ENCODE results near the gene KCNRG. TPM values are rescaled to one million over a fixed set of nuclear protein-coding genes. Genes with fewer than 3 reads are reported as not detected.
A peak's percentile ranks its signal among the peaks of the same experiment; 100 is the strongest.

KCNRG gene
- total RNA-seq, 2 donors from 2014 or later, result 0.23 to 0.31 TPM

DNA sequence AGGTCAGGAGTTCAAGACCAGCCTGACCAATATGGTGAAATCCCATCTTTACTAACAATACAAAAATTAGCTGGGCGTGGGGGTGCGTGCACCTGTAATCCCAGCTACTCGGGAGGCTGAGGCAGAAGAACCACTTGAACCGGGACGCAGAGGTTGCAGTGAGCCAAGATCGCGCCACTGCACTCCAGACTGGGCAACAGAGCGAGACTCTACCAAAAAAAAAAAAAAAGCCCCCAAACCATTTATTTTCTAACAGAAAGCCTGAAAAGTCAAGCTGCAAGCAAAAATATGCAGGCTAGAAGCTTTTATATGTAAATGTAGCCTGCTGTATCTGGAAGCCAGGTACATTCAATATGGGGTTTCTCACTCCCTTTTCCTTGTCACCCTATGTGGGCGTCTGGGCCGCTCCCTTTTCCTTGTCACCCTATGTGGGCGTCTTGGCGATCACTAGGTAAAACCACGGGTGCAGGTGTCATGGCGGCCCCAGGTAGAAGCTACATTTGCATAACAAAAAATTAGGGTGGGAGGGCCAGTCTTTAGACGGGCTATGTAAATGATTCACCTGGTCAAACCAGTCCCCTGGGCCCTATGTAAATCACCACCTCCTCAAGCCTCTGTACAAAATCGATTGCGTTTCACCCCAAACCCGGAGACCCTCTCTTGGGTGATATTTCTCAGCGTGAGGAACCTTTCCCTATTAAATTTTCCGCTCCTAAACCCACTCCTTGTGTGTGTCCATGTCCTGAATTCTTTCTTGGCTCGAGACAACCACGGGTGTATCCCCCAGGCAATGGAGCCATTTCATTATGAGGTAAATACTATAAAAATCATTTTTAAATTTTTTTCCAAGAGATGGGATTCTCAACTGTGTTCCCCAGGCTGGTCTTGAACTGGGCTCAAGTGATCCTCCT, 16.3 kb upstream of the KCNRG start:
- no peak for DNase-seq (ENCODE audit: low spot score in 2 of 2)
- ATAC-seq, result no peak
- Mint-ChIP-seq H3K27ac (no peak overlapping the region), H3K36me3 (peaks cover 17 to 20% of the 10 kb centered on the region in 2 donors), H3K9me3 (no peaks in the 10 kb centered on the region)

DNA sequence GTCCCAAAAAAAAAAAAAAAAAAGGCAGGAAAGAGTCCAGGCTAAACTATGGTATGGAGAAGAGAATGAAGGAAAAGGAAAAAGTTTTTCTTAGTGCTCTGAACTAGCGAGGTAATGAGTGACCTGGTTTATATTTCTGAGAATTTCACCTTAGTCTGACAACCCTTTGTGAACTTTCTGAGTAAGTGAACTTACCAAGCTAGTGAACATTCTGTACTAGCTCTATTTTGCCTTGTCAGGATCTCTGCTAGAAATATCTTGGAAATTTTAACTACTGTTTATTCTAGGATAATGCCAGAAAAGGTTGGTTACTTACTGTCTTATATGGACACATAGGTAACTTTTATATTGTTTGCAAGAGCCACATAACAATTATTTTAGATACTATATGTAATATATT, 14.0 kb upstream of the KCNRG start:
- no peak for DNase-seq (ENCODE audit: low spot score in 2 of 2)
- no peak overlapping the region for H3K27ac Mint-ChIP-seq
- H3K36me3 Mint-ChIP-seq, result peaks cover 24 to 38% of the 10 kb centered on the region in 2 donors
- ATAC-seq, result no peak
- H3K9me3 Mint-ChIP-seq, result no peaks in the 10 kb centered on the region

- Mint-ChIP-seq H3K36me3 (peaks cover 17 to 47% of the 10 kb centered on the region in 2 donors), H3K27ac (no peak overlapping the region), H3K9me3 (no peaks in the 10 kb centered on the region)
- DNase-seq (ENCODE audit: low spot score in 2 of 2), result no peak
- no peak for ATAC-seq
Measured at GRCh38 chr13:50006426-50007135, 8.7 kb upstream of the KCNRG start.

GRCh38 chr13:50011461-50011860, 3.8 kb upstream of the KCNRG start:
- no peaks in the 10 kb centered on the region for H3K9me3 Mint-ChIP-seq
- H3K27ac Mint-ChIP-seq, result no peak overlapping the region
- ATAC-seq, result no peak
- peaks cover 16 to 64% of the 10 kb centered on the region in 2 donors for H3K36me3 Mint-ChIP-seq
- DNase-seq (ENCODE audit: low spot score in 2 of 2), result no peak

- no peak for ATAC-seq
- H3K36me3 Mint-ChIP-seq, result peaks cover 16 to 62% of the 10 kb centered on the region in 2 donors
- no peak overlapping the region for H3K27ac Mint-ChIP-seq
- H3K9me3 Mint-ChIP-seq, result no peaks in the 10 kb centered on the region
- no peak for DNase-seq (ENCODE audit: low spot score in 2 of 2)
Measured at GRCh38 chr13:50012396-50013169, 2.7 kb upstream of the KCNRG start.

- DNase-seq (ENCODE audit: low spot score in 2 of 2), result no peak
- Mint-ChIP-seq H3K9me3 (peaks cover 0 to 3% of the 10 kb centered on the region in 2 donors), H3K27ac (no peak overlapping the region), H3K36me3 (peaks cover 21 to 65% of the 10 kb centered on the region in 2 donors)
- ATAC-seq, result no peak
Measured at GRCh38 chr13:50014386-50014785, 858 bp upstream of the KCNRG start.

GRCh38 chr13:50015750-50016149, 506 bp downstream of the KCNRG start:
- no peak for ATAC-seq
- peaks cover 0 to 3% of the 10 kb centered on the region in 2 donors for H3K9me3 Mint-ChIP-seq
- peaks cover 21 to 65% of the 10 kb centered on the region in 2 donors for H3K36me3 Mint-ChIP-seq
- DNase-seq (ENCODE audit: low spot score in 2 of 2), result no peak
- H3K27ac Mint-ChIP-seq, result no peak overlapping the region

GRCh38 chr13:50016444-50016843, 1.2 kb downstream of the KCNRG start:
- Mint-ChIP-seq H3K27ac (no peak overlapping the region), H3K36me3 (peaks cover 15 to 59% of the 10 kb centered on the region in 2 donors), H3K9me3 (peaks cover 0 to 3% of the 10 kb centered on the region in 2 donors)
- ATAC-seq (no peak), DNase-seq (ENCODE audit: low spot score in 2 of 2) (no peak)

DNA sequence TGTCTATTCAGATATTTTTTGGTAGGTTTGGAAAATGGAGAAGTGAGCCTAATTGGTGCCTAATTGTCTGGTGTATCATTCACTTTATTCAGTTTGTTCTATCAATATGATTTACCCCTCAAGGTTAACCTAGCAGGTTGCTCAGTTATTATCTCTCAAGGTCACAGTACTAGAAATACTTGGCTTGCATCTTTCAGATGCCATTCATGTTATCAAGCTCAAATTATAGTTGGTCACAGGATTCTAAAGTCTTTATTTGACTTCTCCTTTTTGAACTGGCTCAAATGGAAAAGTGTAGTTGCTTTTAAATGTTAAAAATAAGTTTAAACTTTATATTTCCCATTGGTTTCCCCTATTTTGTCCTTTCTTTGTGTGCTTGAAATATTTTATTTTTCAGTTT, 2.6 kb downstream of the KCNRG start:
- H3K9me3 Mint-ChIP-seq, result peaks cover 0 to 3% of the 10 kb centered on the region in 2 donors
- H3K36me3 Mint-ChIP-seq, result peaks cover 6 to 45% of the 10 kb centered on the region in 2 donors
- ATAC-seq (no peak), DNase-seq (ENCODE audit: low spot score in 2 of 2) (no peak)
- no peak overlapping the region for H3K27ac Mint-ChIP-seq

- peaks cover 8 to 14% of the 10 kb centered on the region in 2 donors for H3K36me3 Mint-ChIP-seq
- no peak overlapping the region for H3K27ac Mint-ChIP-seq
- DNase-seq (ENCODE audit: low spot score in 2 of 2), result no peak
- no peaks in the 10 kb centered on the region for H3K9me3 Mint-ChIP-seq
- ATAC-seq, result no peak
Measured at GRCh38 chr13:50025436-50025835, 10.2 kb downstream of the KCNRG start.

DNA sequence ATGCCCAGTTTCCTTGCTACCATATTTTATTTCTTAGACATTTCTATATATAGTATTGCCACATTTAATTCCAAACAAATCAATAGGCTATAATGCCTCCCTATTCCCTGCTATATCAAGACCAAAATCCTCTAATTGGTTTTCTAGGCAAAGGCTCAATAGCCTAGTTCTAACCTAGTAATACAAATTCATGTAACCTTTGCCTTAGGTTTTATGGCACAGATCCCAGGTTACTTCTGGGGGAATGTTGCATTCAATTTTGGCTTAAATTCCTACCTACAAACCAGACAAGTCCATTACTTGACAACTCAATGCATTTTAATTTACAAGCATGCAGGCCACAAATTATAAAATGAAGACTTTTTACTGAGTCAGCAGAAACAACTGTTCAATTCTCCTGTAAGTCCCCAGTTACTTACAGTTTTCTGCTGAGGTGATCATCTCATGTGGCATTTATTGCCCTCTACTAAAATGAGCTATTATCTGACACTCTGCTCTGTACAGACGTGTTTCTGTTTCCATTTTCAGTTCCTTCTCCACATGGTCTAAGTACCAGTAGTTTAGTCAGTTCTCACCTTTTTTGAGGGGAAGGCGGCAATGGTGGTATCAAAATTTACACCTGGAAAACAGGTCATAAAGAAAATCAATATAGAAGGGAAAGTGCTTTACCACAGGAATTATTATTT, 11.7 kb downstream of the KCNRG start:
- no peak for DNase-seq (ENCODE audit: low spot score in 2 of 2)
- peaks cover 8 to 10% of the 10 kb centered on the region in 2 donors for H3K36me3 Mint-ChIP-seq
- no peak for ATAC-seq
- peak overlapping the region in 1 of 2 donors; percentile 5 for H3K27ac Mint-ChIP-seq
- H3K9me3 Mint-ChIP-seq, result no peaks in the 10 kb centered on the region

- ATAC-seq (no peak), DNase-seq (ENCODE audit: low spot score in 2 of 2) (no peak)
- H3K36me3 Mint-ChIP-seq, result peaks cover 0 to 4% of the 10 kb centered on the region in 2 donors
- H3K9me3 Mint-ChIP-seq, result no peaks in the 10 kb centered on the region
- no peak overlapping the region for H3K27ac Mint-ChIP-seq
Measured at GRCh38 chr13:50030315-50030714, 15.1 kb downstream of the KCNRG start.

DNA sequence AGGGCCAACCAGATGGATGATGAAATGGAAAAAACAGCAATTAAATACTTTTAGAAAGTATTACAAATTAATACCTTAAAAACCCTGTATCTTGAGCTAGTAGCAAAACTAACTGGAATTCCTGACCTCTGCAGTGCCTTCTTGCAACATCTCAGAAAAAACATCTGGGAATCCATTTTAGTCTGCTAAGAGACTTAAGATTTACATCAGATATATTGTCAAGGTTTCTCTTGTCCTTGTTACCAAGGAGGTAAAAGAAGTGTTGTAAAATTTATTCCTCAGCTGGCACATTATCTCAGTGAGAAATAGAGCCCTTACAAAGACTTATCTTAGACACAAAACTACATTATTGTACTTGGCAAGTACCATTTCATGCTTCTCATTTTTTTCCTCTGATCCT, 18.5 kb downstream of the KCNRG start:
- DNase-seq (ENCODE audit: low spot score in 2 of 2) (no peak), ATAC-seq (no peak)
- Mint-ChIP-seq H3K36me3 (no peaks in the 10 kb centered on the region), H3K27ac (no peak overlapping the region), H3K9me3 (no peaks in the 10 kb centered on the region)

DNA sequence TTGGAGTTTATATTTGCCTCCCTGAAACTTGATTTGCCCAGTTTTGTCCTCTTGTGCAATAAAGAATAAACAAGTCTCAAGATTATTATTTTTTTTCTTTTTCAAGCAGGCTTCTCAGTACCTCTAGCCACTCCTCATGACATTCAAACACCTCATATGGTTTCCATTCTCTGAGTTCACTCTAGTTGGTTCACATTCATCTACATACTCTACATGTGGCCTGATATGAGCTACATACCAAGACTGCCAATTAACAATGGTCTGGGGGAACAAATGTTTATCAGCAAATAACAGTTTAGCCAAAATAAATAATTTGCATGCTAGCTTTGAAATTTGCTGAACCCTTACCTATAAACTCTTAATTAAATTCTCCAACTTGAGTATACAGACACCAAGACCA, 22.5 kb downstream of the KCNRG start:
- peaks cover 0 to 8% of the 10 kb centered on the region in 2 donors for H3K36me3 Mint-ChIP-seq
- ATAC-seq, result no peak
- no peak overlapping the region for H3K27ac Mint-ChIP-seq
- no peak for DNase-seq (ENCODE audit: low spot score in 2 of 2)
- H3K9me3 Mint-ChIP-seq, result no peaks in the 10 kb centered on the region

- DNase-seq (ENCODE audit: low spot score in 2 of 2), result no peak
Measured at GRCh38 chr13:50038266-50038665, 23.0 kb downstream of the KCNRG start.

GRCh38 chr13:50052478-50052877, 37.2 kb downstream of the KCNRG start:
- Mint-ChIP-seq H3K27ac (no peak overlapping the region), H3K36me3 (peaks cover 0 to 24% of the 10 kb centered on the region in 2 donors), H3K9me3 (no peaks in the 10 kb centered on the region)
- no peak for DNase-seq (ENCODE audit: low spot score in 2 of 2)
- ATAC-seq, result no peak

More at GRCh38 chr13:50038266-50038665, 23.0 kb downstream of the KCNRG start:
- H3K9me3 Mint-ChIP-seq, result no peaks in the 10 kb centered on the region
- H3K36me3 Mint-ChIP-seq, result peaks cover 0 to 8% of the 10 kb centered on the region in 2 donors
- no peak overlapping the region for H3K27ac Mint-ChIP-seq
- ATAC-seq, result no peak
